HCT116 (cell line): Measurements from ENCODE around the gene SLC47A2. TPM values are rescaled to one million over a fixed set of nuclear protein-coding genes. Genes with fewer than 3 reads are reported as not detected.

Experiments
- ATAC-seq: fragments of 200-7000 bp; cut with Tn5 transposase; 2 replicates; pipeline ENCODE4 v1.9.1; 2020; ENCODE audit warnings: mild to moderate bottlenecking, moderate library complexity
- BruUV-seq: library from RNA; stranded (reverse); fragments of 400-500 nt; replicated peaks from 2 replicates; lab custom pipeline; 2021; lab: Mats Ljungman, UMichigan
- CTCF ChIA-PET: fragments of 300-600 bp; sonication (Branson Sonifier 250); formaldehyde crosslinking; loops from one replicate; lab custom pipeline; 2021; ENCODE audit warnings: antibody characterized with exemption; lab: Charles Lee
- POLR2A ChIA-PET: fragments of 300-600, 350-600 bp; sonication (Branson Sonifier 250); formaldehyde crosslinking; loops from one replicate; lab custom pipeline; 2021; ENCODE audit warnings: antibody characterized with exemption; lab: Charles Lee
- RAD21 ChIA-PET, 2 experiments: fragments of 300-600 bp; sonication (Branson Sonifier 250); formaldehyde crosslinking; loops; one replicate each; lab custom pipeline; 2023; ENCODE audit warnings: low total read pairs in 2 of 2; ENCODE audit not compliant: uncharacterized antibody in 2 of 2, unreplicated experiment in 2 of 2, low non-redundant PET in 1 of 2; lab: Charles Lee
- DNase-seq: peaks from one replicate; pipeline ENCODE4 v3.0.0-alpha.2; 2010; ENCODE audit warnings: low read depth, low spot score
- H2AFZ ChIP-seq: fragments of 200-600 bp; shearing (Covaris generic), sonication (generic); 2 replicates; pipeline ENCODE4 v1.6.1; 2017; ENCODE audit warnings: low read depth, mixed run types, mixed read lengths, antibody characterized with exemption, low read length; ENCODE audit not compliant: poor library complexity, severe bottlenecking
- H3K27ac ChIP-seq: 2 replicates; pipeline ENCODE4 v1.5.1; 2012; ENCODE audit warnings: low read depth, low read length
- H3K27me3 ChIP-seq: fragments of 200-600 bp; sonication (generic); 2 replicates; pipeline ENCODE4 v1.6.1; 2016; ENCODE audit warnings: mixed run types, low read length, mixed read lengths; ENCODE audit not compliant: insufficient read depth
- H3K36me3 ChIP-seq, 2 experiments: fragments of 200-500 bp in 1 of 2; fragments of 200-600 bp in 1 of 2; sonication (Bioruptor generic) in 1 of 2; sonication (generic) in 1 of 2; 2 replicates each; pipeline versions ENCODE4 v1.5.1 to v1.6.1; 2014 to 2016; ENCODE audit warnings: low read length in 2 of 2, inconsistent platforms in 1 of 2, mixed read lengths in 1 of 2, mixed run types in 1 of 2; ENCODE audit not compliant: insufficient read depth in 2 of 2, control insufficient read depth in 1 of 2
- H3K4me1 ChIP-seq, 2 experiments: fragments of 200-600 bp in 1 of 2; sonication (generic) in 1 of 2; 2 replicates each; pipeline versions ENCODE4 v1.5.1 to v1.6.1; 2012 to 2017; ENCODE audit warnings: low read length in 2 of 2, inconsistent platforms in 1 of 2, mild to moderate bottlenecking in 1 of 2, mixed read lengths in 1 of 2, mixed run types in 1 of 2, moderate library complexity in 1 of 2; ENCODE audit not compliant: insufficient read depth in 2 of 2, control insufficient read depth in 1 of 2
- H3K4me2 ChIP-seq: fragments of 200-600 bp; sonication (generic); 2 replicates; pipeline ENCODE4 v1.6.1; 2017; ENCODE audit warnings: mixed run types, low read length, mixed read lengths
- H3K4me3 ChIP-seq, 2 experiments: fragments of 200-600 bp in 1 of 2; sonication (generic) in 1 of 2; replicated peaks in 1 of 2; 2 replicates each; pipeline ENCODE4 v1.5.1; 2011 to 2016; ENCODE audit warnings: low read length in 2 of 2, control low read depth in 1 of 2, low read depth in 1 of 2, mild to moderate bottlenecking in 1 of 2, mixed read lengths in 1 of 2, mixed run types in 1 of 2
- H3K79me2 ChIP-seq: fragments of 200-600 bp; sonication (generic); 2 replicates; pipeline ENCODE4 v1.6.1; 2017; ENCODE audit warnings: mild to moderate bottlenecking, mixed run types, low read length, moderate library complexity, mixed read lengths; ENCODE audit not compliant: insufficient read depth
- H3K9ac ChIP-seq: fragments of 200-600 bp; sonication (generic); 2 replicates; pipeline ENCODE4 v1.6.1; 2016; ENCODE audit warnings: low read length, mixed read lengths
- H3K9me2 ChIP-seq: fragments of 200-600 bp; sonication (generic), shearing (Covaris generic); 2 replicates; pipeline ENCODE4 v1.6.1; 2017; ENCODE audit warnings: mixed run types, mild to moderate bottlenecking, moderate library complexity; ENCODE audit not compliant: insufficient read depth
- H3K9me3 ChIP-seq, 2 experiments: fragments of 200-500 bp in 1 of 2; fragments of 200-600 bp in 1 of 2; sonication (Bioruptor generic) in 1 of 2; sonication (generic) in 1 of 2; 2 replicates each; pipeline ENCODE4 v1.6.1; 2014 to 2017; ENCODE audit warnings: low read length in 2 of 2, mixed read lengths in 2 of 2, inconsistent platforms in 1 of 2, low read depth in 1 of 2, mild to moderate bottlenecking in 1 of 2, mixed run types in 1 of 2, moderate library complexity in 1 of 2; ENCODE audit not compliant: control insufficient read depth in 1 of 2, insufficient read depth in 1 of 2
- H4K20me1 ChIP-seq: fragments of 200-600 bp; sonication (generic), shearing (Covaris generic); 2 replicates; pipeline ENCODE4 v1.6.1; 2017; ENCODE audit warnings: mixed run types, mild to moderate bottlenecking, moderate library complexity; ENCODE audit not compliant: insufficient read depth
- CEBPB ChIP-seq: IDR thresholded peaks from 2 replicates; pipeline ENCODE4 v1.6.1; 2012; ENCODE audit warnings: low read depth
- CTCF ChIP-seq, 3 experiments: fragments of 200-600 bp in 1 of 3; sonication (generic) in 1 of 3; IDR thresholded peaks in 2 of 3; conservative IDR thresholded peaks in 1 of 3; 2 replicates each; pipeline ENCODE4 v1.5.1; 2012 to 2017; ENCODE audit warnings: low read depth in 2 of 3, low read length in 2 of 3, antibody characterized with exemption in 1 of 3, borderline replicate concordance in 1 of 3, control low read depth in 1 of 3, mild to moderate bottlenecking in 1 of 3, mixed read lengths in 1 of 3, mixed run types in 1 of 3, moderate library complexity in 1 of 3; ENCODE audit not compliant: insufficient read depth in 1 of 3
- ELF1 ChIP-seq: IDR thresholded peaks from 2 replicates; pipeline ENCODE4 v1.6.1; 2012; ENCODE audit warnings: low read depth, borderline replicate concordance
- EZH2 ChIP-seq: fragments of 200-600 bp; sonication (generic); IDR thresholded peaks from 2 replicates; pipeline ENCODE4 v1.6.1; 2017; ENCODE audit warnings: antibody characterized with exemption, mixed run types
- EZH2phosphoT487 ChIP-seq: fragments of 200-600 bp; IDR thresholded peaks from 2 replicates; pipeline ENCODE4 v1.6.1; 2018; ENCODE audit warnings: antibody characterized with exemption, borderline replicate concordance
- JUND ChIP-seq: IDR thresholded peaks from 2 replicates; pipeline ENCODE4 v1.6.1; 2012
- POLR2A ChIP-seq: IDR thresholded peaks from 2 replicates; pipeline ENCODE4 v1.7.0; 2011; ENCODE audit warnings: borderline replicate concordance; ENCODE audit not compliant: insufficient read depth, insufficient read length; ENCODE audit errors: extremely low read depth
- POLR2AphosphoS5 ChIP-seq: IDR thresholded peaks from 2 replicates; pipeline ENCODE4 v1.6.1; 2011; ENCODE audit warnings: mild to moderate bottlenecking, low read depth, low read length, moderate library complexity
- RAD21 ChIP-seq: IDR thresholded peaks from 2 replicates; pipeline ENCODE4 v1.6.1; 2012; ENCODE audit warnings: low read depth, mild to moderate bottlenecking
- REST ChIP-seq: IDR thresholded peaks from 2 replicates; pipeline ENCODE4 v1.6.1; 2012; ENCODE audit warnings: low read depth
- SP1 ChIP-seq: IDR thresholded peaks from 2 replicates; pipeline ENCODE4 v1.6.1; 2012; ENCODE audit warnings: low read depth
- TCF7L2 ChIP-seq: IDR thresholded peaks from 2 replicates; pipeline ENCODE4 v1.7.0; 2011; ENCODE audit warnings: borderline replicate concordance, inconsistent platforms; ENCODE audit not compliant: insufficient read depth, insufficient read length; ENCODE audit errors: extremely low read depth
- YY1 ChIP-seq: IDR thresholded peaks from 2 replicates; pipeline ENCODE4 v1.6.1; 2011; ENCODE audit warnings: low read length, low read depth, moderate library complexity, mild to moderate bottlenecking; ENCODE audit not compliant: insufficient replicate concordance; ENCODE audit errors: extremely low read depth
- ZFX ChIP-seq: fragments of 450-650 bp; IDR thresholded peaks from 2 replicates; pipeline ENCODE4 v1.6.1; 2017
- ZNF274 ChIP-seq: fragments of 200-500 bp; sonication (Bioruptor generic); IDR thresholded peaks from 2 replicates; pipeline ENCODE4 v1.6.1; 2014; ENCODE audit warnings: mild to moderate bottlenecking, low read depth, low read length, inconsistent platforms
- intact Hi-C: fragments of 100-400 bp; cut with micrococcal nuclease; formaldehyde crosslinking; loops from 2 replicates; pipeline ENCODE4 v1.10.0; 2022
- total RNA-seq: library from RNA; stranded (reverse); gene quantifications from one replicate; pipeline ENCODE4 v1.2.1, GENCODE V29; 2021; ENCODE audit not compliant: unreplicated experiment
- TF ChIP-seq, protein P1 (sequence below): IDR thresholded peaks from 2 replicates; pipeline ENCODE4 v1.6.1; 2011; ENCODE audit warnings: mild to moderate bottlenecking, low read length, moderate library complexity; ENCODE audit not compliant: insufficient replicate concordance; ENCODE audit errors: extremely low read depth

SLC47A2 gene
- total RNA-seq, 1 experiment from 2014 or later = not detected

GRCh38 chr17:19729900-19730299 lies 13.5 kb upstream of the SLC47A2 start:
- Histone ChIP-seq H3K79me2 (no peaks in the 10 kb centered on the region), H3K4me2 (no peak overlapping the region), H3K9me2 (no peaks in the 10 kb centered on the region), H4K20me1 (no peaks in the 10 kb centered on the region), H3K4me3 (no peak overlapping the region), H3K4me1 (no peaks in the 10 kb centered on the region), H3K36me3 (no peaks in the 10 kb centered on the region), H3K27ac (no peak overlapping the region), H3K9ac (no peak overlapping the region), H3K27me3 (no peaks in the 10 kb centered on the region), H2AFZ (no peak overlapping the region), H3K9me3 (no peaks in the 10 kb centered on the region)
- no TSS peak for BruUV-seq
- ChIA-PET RAD21 (no interaction called here), CTCF (interaction anchor here (0.9 kb wide), 1 partner anchor 15 kb away, joined by 3 read pairs; no protein-coding TSS in a partner anchor), POLR2A (no interaction called here)
- intact Hi-C loops = no loop called here
- ATAC-seq (no peak), DNase-seq (no peak)
- TF ChIP-seq SP1 (no peak), POLR2AphosphoS5 (no peak), POLR2A (no peak), RAD21 (no peak), CTCF (IDR thresholded peaks at IDR 0.05 in 2 of 3, conservative IDR thresholded peaks at IDR 0.05 in 1 of 3; ENCODE audit: borderline replicate concordance in 1 of 3, insufficient read depth in 1 of 3, low read depth in 2 of 3, low read length in 2 of 3) (no peak), EZH2phosphoT487 (no peak), EZH2 (no peak), TCF7L2 (no peak), ZNF274 (no peak), JUND (no peak), CEBPB (no peak), ELF1 (no peak), ZFX (no peak), YY1 (no peak), REST (no peak)
- TF ChIP-seq, protein P1, sequence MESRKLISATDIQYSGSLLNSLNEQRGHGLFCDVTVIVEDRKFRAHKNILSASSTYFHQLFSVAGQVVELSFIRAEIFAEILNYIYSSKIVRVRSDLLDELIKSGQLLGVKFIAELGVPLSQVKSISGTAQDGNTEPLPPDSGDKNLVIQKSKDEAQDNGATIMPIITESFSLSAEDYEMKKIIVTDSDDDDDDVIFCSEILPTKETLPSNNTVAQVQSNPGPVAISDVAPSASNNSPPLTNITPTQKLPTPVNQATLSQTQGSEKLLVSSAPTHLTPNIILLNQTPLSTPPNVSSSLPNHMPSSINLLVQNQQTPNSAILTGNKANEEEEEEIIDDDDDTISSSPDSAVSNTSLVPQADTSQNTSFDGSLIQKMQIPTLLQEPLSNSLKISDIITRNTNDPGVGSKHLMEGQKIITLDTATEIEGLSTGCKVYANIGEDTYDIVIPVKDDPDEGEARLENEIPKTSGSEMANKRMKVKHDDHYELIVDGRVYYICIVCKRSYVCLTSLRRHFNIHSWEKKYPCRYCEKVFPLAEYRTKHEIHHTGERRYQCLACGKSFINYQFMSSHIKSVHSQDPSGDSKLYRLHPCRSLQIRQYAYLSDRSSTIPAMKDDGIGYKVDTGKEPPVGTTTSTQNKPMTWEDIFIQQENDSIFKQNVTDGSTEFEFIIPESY = no peak
